ENCODE data around the gene PROSER3.
"Not testable (repeated sequence)": the region's sequence is repeated elsewhere in the genome, so short reads cannot be mapped to it uniquely, and the experiment has no call there.

PROSER3 gene

DNA sequence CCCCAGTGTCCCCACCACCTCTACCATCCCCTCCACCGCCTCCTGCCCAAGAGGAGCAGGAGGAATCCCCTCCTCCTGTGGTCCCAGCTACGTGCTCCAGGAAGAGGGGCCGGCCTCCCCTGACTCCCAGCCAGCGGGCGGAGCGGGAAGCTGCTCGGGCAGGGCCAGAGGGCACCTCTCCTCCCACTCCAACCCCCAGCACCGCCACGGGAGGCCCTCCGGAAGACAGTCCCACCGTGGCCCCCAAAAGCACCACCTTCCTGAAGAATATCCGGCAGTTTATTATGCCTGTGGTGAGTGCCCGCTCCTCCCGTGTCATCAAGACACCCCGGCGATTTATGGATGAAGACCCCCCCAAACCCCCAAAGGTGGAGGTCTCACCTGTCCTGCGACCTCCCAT lies 37.3 kb upstream of the PROSER3 start:
- DNase-seq (ENCODE audit: low read depth, low spot score), result no peak
- no peak overlapping the region for H3K4me3 ChIP-seq (ENCODE audit: low read length)

- no peak overlapping the region for H3K4me3 ChIP-seq (ENCODE audit: low read length)
- no peak for DNase-seq (ENCODE audit: low read depth, low spot score)
Observed at GRCh38 chr19:35721374-35721773, 36.6 kb upstream of the PROSER3 start.

GRCh38 chr19:35722461-35722860 lies 35.5 kb upstream of the PROSER3 start:
- H3K4me3 ChIP-seq (ENCODE audit: low read length), result no peak overlapping the region
- DNase-seq (ENCODE audit: low read depth, low spot score), result no peak

GRCh38 chr19:35722897-35723296 lies 35.1 kb upstream of the PROSER3 start:
- DNase-seq (ENCODE audit: low read depth, low spot score), result no peak
- H3K4me3 ChIP-seq (ENCODE audit: low read length), result no peak overlapping the region

GRCh38 chr19:35723671-35724070 lies 34.3 kb upstream of the PROSER3 start:
- no peak overlapping the region for H3K4me3 ChIP-seq (ENCODE audit: low read length)
- DNase-seq (ENCODE audit: low read depth, low spot score), result no peak

DNA sequence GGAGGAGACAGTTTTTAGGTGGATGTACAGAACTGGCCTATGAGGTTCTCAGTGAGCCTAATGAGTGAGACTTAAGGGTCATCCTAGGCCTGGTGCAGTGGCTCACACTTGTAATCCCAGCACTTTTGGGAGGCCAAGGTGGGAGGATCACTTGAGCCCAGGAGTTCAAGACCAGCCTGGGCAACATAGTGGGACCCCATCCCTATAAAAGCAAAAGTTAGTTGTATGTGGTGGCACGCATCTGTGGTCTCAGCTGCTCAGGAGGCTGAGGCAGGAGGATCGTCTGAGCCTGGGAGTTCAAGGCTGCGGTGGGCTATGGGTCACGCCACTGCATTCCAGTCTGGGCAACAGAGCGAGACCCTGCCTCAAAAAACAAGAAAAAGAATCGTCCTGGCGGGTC lies 33.8 kb upstream of the PROSER3 start:
- not testable (repeated sequence) for H3K4me3 ChIP-seq (ENCODE audit: low read length); DNase-seq (ENCODE audit: low read depth, low spot score)

DNA sequence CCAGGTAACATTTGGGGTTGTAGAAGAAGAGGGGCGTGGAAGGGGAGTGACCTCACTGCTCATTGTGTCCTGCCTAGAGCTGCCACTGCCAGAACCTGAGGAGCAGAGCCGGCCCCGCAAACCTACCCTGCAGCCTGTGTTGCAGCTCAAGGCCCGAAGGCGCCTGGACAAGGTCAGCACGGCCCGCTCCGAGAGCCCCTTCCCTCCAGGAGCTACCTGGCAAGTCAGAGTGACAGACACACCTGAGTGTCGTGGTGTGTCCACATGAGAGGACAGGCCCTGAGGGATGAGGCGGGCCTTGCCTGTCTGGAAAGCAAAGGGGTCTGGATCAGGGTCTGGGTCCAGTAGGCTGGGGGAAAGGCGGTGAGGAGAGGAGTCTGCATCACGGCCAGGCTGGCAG lies 33.4 kb upstream of the PROSER3 start:
- DNase-seq (ENCODE audit: low read depth, low spot score), result no peak
- H3K4me3 ChIP-seq (ENCODE audit: low read length), result no peak overlapping the region

DNA sequence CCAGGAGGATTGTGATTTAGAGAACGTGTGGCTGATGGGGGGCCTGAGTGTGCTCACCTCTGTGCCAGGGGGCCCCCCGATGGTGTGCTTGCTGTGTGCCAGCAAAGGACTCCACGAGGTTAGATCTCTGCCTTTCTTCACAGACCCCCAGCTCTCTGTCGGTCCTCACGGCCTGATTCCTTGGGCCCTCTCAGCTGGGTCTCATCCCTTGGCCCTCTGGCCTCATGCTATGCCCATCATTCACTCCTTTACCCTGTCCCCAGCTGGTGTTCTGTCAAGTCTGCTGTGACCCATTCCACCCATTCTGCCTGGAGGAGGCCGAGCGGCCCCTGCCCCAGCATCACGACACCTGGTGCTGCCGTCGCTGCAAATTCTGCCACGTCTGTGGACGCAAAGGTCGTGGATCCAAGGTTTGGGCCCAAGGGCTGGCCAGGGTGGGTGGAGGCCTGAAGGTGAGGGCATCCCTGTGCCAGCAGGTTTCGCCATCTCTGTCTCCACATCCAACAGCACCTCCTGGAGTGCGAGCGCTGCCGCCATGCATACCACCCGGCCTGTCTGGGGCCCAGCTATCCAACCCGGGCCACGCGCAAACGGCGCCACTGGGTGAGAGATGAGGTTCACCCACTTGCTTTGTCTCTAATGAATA lies 32.6 kb upstream of the PROSER3 start:
- DNase-seq (ENCODE audit: low read depth, low spot score), result no peak

GRCh38 chr19:35727053-35727955 lies 30.7 kb upstream of the PROSER3 start:
- no peak overlapping the region for H3K4me3 ChIP-seq (ENCODE audit: low read length)
- no peak for DNase-seq (ENCODE audit: low read depth, low spot score)

More for the DNA sequence above, 32.6 kb upstream of the PROSER3 start:
- H3K4me3 ChIP-seq (ENCODE audit: low read length), result no peak overlapping the region

DNA sequence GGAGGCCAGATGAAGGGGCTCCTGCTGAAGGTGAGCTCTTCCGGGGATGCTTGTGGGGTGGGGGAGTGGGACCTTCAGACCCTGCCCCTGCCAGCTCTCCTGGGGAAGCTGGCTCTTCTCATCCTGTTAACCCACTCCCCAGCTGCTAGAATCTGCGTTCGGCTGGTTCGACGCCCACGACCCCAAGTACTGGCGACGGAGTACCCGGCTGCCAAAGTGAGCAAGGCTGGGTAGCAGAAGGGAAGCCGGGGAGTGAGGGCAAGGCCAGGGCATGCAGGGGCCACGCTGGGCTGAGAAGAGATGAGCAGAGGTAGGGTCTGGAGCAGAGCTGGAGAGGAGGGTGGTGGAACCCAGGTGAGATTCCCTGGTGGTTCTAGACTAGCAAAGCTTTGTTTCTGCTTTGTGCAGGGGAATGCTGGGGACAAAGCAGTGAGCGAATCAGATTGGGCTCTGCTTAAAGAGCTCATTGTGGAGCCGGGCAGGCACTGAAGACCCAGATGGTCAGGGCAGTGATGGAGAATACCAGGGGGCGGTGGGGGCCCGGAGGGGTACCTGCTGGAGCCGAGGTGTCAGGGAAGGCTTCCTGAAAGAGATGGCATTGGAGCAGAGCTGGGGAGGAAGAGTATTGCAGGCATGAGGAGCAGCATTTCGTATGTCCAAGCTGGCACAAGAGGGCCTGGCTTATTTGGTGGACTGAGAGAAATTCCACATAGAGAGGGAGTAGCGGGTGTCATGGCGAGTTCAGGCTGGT lies 29.8 kb upstream of the PROSER3 start:
- H3K4me3 ChIP-seq (ENCODE audit: low read length), result no peak overlapping the region
- no peak for DNase-seq (ENCODE audit: low read depth, low spot score)

DNA sequence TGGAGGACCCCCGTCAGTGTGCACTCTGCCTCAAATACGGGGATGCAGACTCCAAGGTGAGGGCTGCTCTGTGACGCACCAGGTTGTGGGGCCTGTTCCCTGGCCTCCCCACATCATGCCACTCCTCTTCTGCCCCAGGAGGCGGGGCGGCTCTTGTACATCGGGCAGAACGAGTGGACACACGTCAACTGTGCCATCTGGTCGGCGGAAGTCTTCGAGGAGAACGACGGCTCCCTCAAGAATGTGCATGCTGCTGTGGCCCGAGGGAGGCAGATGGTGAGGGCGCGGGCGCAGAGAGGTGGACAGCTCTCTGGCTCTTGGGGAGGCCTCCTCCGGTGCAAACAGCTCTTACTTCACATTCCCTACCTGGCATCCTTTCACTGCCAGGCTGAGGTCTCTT lies 29.0 kb upstream of the PROSER3 start:
- no peak for DNase-seq (ENCODE audit: low read depth, low spot score)
- no peak overlapping the region for H3K4me3 ChIP-seq (ENCODE audit: low read length)

- no peak overlapping the region for H3K4me3 ChIP-seq (ENCODE audit: low read length)
- DNase-seq (ENCODE audit: low read depth, low spot score), result no peak
Observed at GRCh38 chr19:35729763-35730162, 28.2 kb upstream of the PROSER3 start.

GRCh38 chr19:35730326-35730725 lies 27.6 kb upstream of the PROSER3 start:
- no peak for DNase-seq (ENCODE audit: low read depth, low spot score)

GRCh38 chr19:35731353-35731752 lies 26.6 kb upstream of the PROSER3 start:
- H3K4me3 ChIP-seq (ENCODE audit: low read length), result no peak overlapping the region
- no peak for DNase-seq (ENCODE audit: low read depth, low spot score)

More at GRCh38 chr19:35730326-35730725, 27.6 kb upstream of the PROSER3 start:
- H3K4me3 ChIP-seq (ENCODE audit: low read length), result no peak overlapping the region

DNA sequence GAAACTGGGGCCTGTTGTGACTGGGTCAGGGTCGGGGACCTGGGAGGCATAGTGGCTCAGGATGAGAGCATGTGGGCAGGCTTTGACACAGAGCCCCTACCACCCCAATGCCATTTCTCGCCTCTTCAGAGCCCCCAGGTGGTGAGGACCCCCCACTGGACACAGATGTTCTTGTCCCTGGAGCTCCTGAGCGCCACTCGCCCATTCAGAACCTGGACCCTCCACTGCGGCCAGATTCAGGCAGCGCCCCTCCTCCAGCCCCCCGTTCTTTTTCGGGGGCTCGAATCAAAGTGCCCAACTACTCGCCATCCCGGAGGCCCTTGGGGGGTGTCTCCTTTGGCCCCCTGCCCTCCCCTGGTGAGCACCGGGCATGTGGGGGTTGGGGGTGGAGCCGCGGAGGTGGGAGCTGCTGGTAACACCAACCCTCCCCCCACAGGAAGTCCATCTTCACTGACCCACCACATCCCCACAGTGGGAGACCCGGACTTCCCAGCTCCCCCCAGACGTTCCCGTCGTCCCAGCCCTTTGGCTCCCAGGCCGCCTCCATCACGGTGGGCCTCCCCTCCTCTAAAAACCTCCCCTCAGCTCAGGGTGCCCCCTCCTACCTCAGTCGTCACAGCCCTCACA lies 26.1 kb upstream of the PROSER3 start:
- DNase-seq (ENCODE audit: low read depth, low spot score), result no peak
- H3K4me3 ChIP-seq (ENCODE audit: low read length), result no peak overlapping the region

GRCh38 chr19:35732540-35733179 lies 25.3 kb upstream of the PROSER3 start:
- H3K4me3 ChIP-seq (ENCODE audit: low read length), result no peak overlapping the region
- no peak for DNase-seq (ENCODE audit: low read depth, low spot score)

DNA sequence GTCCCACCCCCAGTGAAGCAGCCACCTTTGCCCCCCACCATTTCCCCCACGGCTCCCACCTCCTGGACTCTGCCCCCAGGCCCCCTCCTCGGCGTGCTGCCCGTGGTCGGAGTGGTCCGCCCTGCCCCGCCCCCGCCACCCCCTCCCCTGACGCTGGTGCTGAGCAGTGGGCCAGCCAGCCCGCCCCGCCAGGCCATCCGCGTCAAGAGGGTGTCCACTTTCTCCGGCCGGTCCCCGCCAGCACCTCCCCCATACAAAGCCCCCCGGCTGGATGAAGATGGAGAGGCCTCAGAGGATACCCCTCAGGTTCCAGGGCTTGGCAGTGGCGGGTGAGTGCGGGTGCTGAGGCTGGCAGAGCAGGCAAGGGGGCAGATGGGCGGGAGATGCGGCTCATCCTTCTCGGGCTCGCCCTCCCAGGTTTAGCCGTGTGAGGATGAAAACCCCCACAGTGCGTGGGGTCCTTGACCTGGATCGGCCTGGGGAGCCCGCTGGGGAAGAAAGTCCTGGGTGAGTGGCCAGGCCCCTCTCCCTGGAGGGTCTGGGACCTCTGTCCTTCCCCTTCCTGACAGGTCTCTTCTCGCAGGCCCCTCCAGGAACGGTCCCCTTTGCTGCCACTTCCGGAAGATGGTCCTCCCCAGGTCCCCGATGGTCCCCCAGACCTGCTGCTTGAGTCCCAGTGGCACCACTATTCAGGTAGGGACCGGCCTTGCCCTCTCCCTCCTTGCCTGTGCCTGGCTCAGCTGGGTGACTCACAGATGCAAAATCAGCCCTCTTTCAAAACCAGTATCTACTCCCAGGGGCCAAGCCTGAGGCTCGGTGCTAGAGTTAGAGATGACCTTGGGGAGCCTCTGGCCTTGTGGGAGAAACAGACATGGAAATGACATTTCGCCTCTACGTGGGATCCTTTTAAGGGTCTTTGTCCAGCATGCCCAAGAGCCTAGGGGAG lies 24.5 kb upstream of the PROSER3 start:
- DNase-seq (ENCODE audit: low read depth, low spot score), result no peak
- no peak overlapping the region for H3K4me3 ChIP-seq (ENCODE audit: low read length)

- no peak for DNase-seq (ENCODE audit: low read depth, low spot score)
- H3K4me3 ChIP-seq (ENCODE audit: low read length), result no peak overlapping the region
Observed at GRCh38 chr19:35734273-35734672, 23.7 kb upstream of the PROSER3 start.
